GM19099 (cell line): Measurements from ENCODE around the gene UMAD1.

Experiments used
- POLR2A ChIP-seq: IDR thresholded peaks from 3 replicates; pipeline ENCODE4 v1.6.1; 2011; ENCODE audit warnings: low read depth; ENCODE audit not compliant: insufficient read length; ENCODE audit errors: extremely low read depth

UMAD1 gene

GRCh38 chr7:7640221-7641128 is at the start of gene UMAD1:
TSS of gene UMAD1 (plus strand) at chr7:7640752. CDS start at chr7:7673372, 32,620 bp downstream.
- TF ChIP-seq POLR2A = peak; percentile 90

DNA sequence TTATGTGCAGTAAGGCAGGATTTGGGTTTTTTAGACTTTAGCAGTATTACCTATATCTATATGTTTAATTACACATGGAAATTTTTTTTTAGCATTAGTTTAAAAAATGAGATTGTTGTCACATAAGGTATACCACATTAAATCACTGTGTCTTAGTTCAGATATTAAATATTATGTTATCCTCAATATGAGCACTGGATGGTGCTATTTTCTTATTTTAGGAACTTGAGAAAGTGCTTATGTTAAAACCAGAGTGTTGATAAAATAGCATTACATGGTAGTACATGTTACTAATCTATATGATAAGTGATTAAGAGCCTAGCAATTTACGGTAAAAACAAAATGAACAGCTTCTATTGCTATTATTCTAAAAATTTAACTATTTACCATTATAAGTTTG is 45.1 kb upstream of the UMAD1 start:
- no peak for TF ChIP-seq POLR2A

DNA sequence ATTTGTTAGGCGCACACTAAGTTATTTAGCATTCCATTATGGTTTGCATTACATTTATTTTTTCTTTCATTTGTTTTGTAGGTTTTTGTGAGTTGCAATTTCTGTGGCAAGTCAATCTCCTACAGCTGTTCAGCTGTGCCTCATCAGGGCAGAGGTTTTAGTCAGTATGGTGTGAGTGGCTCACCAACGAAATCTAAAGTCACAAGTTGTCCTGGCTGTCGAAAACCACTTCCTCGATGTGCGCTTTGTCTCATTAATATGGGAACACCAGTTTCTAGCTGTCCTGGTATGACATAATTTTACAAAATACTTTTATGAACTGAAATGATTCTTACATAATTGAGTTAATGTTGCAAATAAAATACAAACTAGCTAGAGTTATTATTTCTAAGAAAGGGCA is 44.4 kb upstream of the UMAD1 start:
- no peak for TF ChIP-seq POLR2A

DNA sequence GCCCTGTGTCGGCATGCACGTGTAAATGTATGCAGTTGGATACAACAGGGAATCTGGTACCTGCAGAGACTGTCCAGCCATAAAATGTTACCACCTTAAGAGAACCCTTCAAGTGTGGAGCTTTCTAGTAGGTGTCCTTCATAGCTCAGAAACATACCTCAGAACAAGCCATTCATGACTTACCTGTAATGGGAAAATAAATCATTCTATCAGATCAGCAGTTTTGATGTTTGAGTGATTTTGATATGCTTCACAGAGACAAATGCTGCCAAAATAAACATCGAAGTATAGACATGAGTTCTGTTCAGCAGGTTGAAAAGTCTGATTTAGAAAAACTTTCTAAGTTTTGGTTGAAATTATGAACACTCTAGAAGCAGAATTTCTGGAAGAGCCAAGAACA is 33.5 kb upstream of the UMAD1 start:
- TF ChIP-seq POLR2A = no peak

GRCh38 chr7:7609330-7609729 is 31.2 kb upstream of the UMAD1 start:
- no peak for TF ChIP-seq POLR2A

- no peak for TF ChIP-seq POLR2A
These were observed 28.0 kb upstream of the UMAD1 start for GRCh38 chr7:7612519-7612918.

DNA sequence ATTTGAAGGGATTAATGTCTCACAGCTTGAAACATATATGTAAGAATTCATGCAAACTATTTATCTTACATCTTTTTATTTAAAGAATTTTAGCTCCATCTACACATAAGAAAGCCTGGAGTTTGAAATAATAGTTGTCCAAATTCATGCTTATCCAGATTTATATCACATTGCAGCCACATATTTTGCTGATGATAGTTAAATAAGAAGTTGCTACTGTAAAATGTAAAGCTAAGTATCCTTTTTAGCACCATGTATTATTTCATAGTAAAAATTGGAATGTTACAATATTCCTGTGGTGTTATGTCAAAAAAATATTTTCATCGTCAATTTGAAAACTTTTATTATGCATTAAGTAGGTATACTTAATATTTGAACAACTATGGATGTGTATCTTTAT is 27.3 kb upstream of the UMAD1 start:
- TF ChIP-seq POLR2A = no peak

DNA sequence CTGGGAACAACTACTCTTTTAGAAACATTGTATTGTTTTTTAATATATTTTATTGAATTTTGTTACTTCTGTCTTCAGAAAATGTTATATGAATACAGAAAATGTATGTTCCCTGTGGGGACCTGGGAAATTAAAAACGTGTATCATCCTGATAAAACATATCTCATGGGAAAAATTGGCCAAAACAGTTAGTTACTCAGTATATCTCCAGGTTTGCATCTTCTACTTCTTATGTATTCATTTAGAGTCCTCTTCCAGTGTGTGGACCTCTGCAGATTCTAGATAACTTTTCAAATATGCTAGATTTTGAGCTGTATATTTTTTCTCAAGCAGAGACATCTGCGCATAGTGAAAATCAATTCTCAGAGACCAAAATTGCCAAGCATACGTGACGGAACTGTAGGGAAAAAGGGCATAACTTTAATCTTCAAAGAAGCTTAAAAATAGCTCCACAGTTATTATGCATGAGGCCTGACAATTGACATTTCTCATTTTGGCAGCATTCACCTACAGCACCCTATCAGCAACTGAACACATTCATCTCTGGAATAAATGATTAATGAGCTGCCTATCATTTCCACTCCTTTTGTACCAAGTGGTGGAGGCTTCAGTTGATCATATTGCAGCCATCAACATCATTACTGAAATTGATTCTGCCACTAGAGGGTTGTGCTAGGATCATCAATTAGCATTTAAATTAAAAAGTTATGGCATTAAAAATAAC is 26.4 kb upstream of the UMAD1 start:
- TF ChIP-seq POLR2A = no peak

DNA sequence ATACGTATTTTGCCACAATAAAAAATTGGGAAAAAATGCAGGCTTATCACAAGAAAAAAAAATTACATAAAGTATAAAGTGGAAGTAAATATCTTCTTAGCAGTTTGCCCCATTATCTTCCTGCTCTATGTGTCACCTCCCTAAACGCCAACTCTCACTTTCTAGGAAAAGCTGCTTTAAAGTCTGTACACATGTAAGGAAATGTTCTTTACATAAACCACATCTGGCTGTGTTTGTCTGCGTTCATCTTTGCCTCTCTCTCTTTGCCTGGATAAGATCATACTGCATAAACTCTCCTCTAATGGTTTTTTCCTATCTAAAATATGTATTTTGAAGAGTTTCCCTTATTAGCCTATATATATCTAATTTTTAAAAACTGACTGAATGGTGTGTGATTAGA is 23.0 kb upstream of the UMAD1 start:
- TF ChIP-seq POLR2A = no peak

GRCh38 chr7:7618410-7618809 is 22.1 kb upstream of the UMAD1 start:
- no peak for TF ChIP-seq POLR2A

- no peak for TF ChIP-seq POLR2A
These were observed 20.3 kb upstream of the UMAD1 start for GRCh38 chr7:7620236-7620635.

DNA sequence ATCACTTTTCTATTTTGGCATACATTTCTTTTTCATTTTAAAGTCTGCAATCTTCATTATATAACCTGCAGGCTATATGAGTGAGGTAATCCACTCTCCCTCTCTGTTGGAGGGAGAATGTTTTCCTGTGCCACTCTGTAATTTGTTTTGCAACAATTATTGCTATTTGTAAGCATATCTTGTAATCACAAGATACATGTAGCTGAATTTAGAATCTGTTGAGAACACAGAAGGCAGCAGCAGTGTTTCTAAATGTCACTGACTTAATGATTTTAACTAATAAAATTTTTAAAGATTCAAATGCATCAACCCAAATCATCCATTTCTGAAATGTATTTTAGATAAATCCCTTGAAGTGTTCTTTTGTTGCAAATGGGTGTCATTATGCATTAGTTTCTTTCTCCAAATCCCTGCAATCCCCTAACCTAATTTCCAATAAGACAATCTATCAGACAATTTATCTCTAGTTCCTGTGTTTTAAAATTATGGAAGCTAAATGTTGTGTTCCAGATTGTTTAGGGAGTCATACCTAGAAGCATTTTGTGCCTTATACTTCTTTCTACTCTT is 19.8 kb upstream of the UMAD1 start:
- TF ChIP-seq POLR2A = no peak

- TF ChIP-seq POLR2A = no peak
These were observed 12.1 kb upstream of the UMAD1 start for GRCh38 chr7:7628476-7628875.

GRCh38 chr7:7630626-7631329 is 9.8 kb upstream of the UMAD1 start:
- TF ChIP-seq POLR2A = no peak

GRCh38 chr7:7639421-7639820 is 1.1 kb upstream of the UMAD1 start:
- TF ChIP-seq POLR2A = no peak

- TF ChIP-seq POLR2A = no peak
These were observed 718 bp upstream of the UMAD1 start for GRCh38 chr7:7639847-7640220.

DNA sequence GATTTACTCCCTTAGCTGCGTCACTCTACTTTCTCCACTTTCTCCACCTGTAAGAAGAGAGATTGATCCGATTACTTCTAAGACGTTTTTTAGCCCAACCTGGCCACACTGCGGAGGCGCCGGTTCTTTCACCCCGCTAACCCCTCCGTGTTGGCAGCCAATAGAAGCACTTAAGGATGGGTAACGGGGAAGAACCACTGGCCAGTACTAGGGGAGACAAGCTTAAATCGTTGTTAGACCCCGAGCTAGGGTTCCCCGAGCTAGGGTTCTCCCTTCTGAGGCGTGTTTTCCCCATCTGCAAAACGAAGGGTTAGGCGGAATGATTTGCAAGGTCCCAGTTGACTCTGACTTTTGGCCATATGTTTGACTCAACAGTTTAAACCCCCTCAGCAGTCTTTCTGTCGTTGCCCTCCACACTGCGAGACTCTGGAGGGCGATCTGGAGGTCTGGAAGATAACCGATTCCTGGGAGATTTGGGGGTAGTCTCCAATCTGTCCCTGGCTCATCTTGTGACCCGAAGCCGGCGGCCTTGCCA is 644 bp downstream of the UMAD1 start:
- no peak for TF ChIP-seq POLR2A
